Measurements from ENCODE around the gene APOL4.

DNA sequence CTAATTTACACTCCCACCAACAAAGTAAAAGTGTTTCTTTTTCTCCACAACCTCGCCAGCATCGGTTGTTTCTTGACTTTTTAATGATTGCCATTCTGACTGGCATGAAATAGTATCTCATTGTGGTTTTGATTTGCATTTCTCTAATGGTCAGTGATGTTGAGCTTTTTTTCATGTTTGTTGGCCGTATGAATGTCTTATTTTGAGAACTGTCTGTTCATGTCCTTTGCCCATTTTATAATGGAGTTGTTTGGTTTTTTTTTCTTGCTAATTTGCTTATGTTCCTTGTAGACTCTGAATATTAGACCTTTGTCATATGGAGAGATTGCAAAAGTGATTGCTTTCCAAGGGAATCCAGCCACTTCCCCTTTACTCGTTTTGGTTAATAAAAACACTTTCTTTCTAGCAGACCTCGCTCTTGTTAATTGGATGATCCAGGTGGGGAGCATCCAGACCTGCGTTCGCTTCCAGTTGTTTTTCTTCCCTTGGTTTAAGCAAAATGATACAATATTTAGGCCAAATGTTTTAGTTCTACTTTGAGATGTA is 17.1 kb upstream of the APOL4 start:
- TF ChIP-seq, protein P1, sequence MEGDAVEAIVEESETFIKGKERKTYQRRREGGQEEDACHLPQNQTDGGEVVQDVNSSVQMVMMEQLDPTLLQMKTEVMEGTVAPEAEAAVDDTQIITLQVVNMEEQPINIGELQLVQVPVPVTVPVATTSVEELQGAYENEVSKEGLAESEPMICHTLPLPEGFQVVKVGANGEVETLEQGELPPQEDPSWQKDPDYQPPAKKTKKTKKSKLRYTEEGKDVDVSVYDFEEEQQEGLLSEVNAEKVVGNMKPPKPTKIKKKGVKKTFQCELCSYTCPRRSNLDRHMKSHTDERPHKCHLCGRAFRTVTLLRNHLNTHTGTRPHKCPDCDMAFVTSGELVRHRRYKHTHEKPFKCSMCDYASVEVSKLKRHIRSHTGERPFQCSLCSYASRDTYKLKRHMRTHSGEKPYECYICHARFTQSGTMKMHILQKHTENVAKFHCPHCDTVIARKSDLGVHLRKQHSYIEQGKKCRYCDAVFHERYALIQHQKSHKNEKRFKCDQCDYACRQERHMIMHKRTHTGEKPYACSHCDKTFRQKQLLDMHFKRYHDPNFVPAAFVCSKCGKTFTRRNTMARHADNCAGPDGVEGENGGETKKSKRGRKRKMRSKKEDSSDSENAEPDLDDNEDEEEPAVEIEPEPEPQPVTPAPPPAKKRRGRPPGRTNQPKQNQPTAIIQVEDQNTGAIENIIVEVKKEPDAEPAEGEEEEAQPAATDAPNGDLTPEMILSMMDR (IDR thresholded peaks at IDR 0.05) = no peak
- TF ChIP-seq POLR2A (IDR thresholded peaks at IDR 0.05) = no peak
- TF ChIP-seq POLR2AphosphoS5 (IDR thresholded peaks at IDR 0.05) = no peak

Measured in sigmoid colon (tissue), 4 donors.